ENCODE measurements around the gene CALM3. TPM values are rescaled to one million over a fixed set of nuclear protein-coding genes. Genes with fewer than 3 reads are reported as not detected.
"Not testable (repeated sequence)": the region's sequence is repeated elsewhere in the genome, so short reads cannot be mapped to it uniquely, and the experiment has no call there.

The CALM3 gene
- polyA plus RNA-seq, 1 donor (not counting 4 experiments of a cell fraction or from before 2014, with no cell fraction given): 411 TPM

DNA sequence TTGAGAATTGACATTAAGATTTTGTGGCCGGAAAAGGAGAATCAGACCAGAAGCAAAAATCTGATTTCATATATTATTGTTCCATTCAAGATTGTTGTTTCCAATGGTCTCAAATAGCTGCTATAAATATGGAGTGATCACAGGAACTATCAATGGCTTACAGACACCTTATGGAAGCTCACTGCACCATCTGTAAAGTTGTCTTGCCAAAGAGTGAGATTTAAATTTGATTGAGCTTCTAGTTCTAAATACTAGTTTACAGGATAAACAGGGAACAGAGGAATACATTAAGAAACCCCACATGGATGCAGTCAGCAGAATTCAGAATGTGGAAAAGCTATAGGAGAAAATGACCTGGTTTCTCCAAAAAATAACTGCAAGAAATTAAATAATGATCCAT lies 47.0 kb upstream of the CALM3 start:
- Histone ChIP-seq H3K9ac (ENCODE audit: control insufficient read depth, extremely low read depth, insufficient read depth, low read length) (no peak overlapping the region), H3K4me3 (ENCODE audit: control insufficient read depth in 2 of 3, extremely low read depth in 1 of 3, insufficient read depth in 2 of 3, low read depth in 1 of 3, low read length in 3 of 3) (no peak overlapping the region), H3K9me1 (ENCODE audit: control insufficient read depth, extremely low read depth, insufficient read depth, low read length) (no peaks in the 10 kb centered on the region), H3K27ac (ENCODE audit: control insufficient read depth, insufficient read depth, low read length) (no peak overlapping the region), H4K20me1 (ENCODE audit: control insufficient read depth, extremely low read depth, insufficient read depth, low read length) (no peaks in the 10 kb centered on the region), H3K36me3 (ENCODE audit: control insufficient read depth in 2 of 2, extremely low read depth in 1 of 2, insufficient read depth in 2 of 2, low read length in 2 of 2) (no peaks in the 10 kb centered on the region), H3K27me3 (ENCODE audit: control insufficient read depth, extremely low read depth, insufficient read depth, low read length) (no peaks in the 10 kb centered on the region), H2AFZ (ENCODE audit: control insufficient read depth, low read length) (no peak overlapping the region), H3K79me2 (ENCODE audit: control insufficient read depth, insufficient read depth, low read length) (no peaks in the 10 kb centered on the region), H3K4me1 (ENCODE audit: control insufficient read depth, extremely low read depth, insufficient read depth, low read length) (no peaks in the 10 kb centered on the region), H3K9me3 (ENCODE audit: control insufficient read depth, low read depth, low read length) (peaks cover 2% of the 10 kb centered on the region), H3K4me2 (ENCODE audit: control insufficient read depth, extremely low read depth, insufficient read depth, low read depth, low read length) (no peak overlapping the region)
- TF ChIP-seq EZH2 (IDR thresholded peaks at IDR 0.05; ENCODE audit: low read length) (no peak), CTCF (optimal IDR thresholded peaks at IDR 0.05 in 1 of 3, IDR thresholded peaks at IDR 0.05 in 1 of 3, conservative IDR thresholded peaks at IDR 0.05 in 1 of 3; ENCODE audit: extremely low read depth in 1 of 3, insufficient read depth in 2 of 3, low read length in 3 of 3) (no peak)
- FAIRE-seq (no peak), DNase-seq (ENCODE audit: low read depth, low spot score) (no peak)
- dilution Hi-C loops (cut with MboI; ENCODE audit: extremely low pct_ligation_motif_present, low sequenced_read_pairs): no loop called here

GRCh38 chr19:46555628-46556280 lies 45.4 kb upstream of the CALM3 start:
- Histone ChIP-seq H3K4me2 (ENCODE audit: control insufficient read depth, extremely low read depth, insufficient read depth, low read depth, low read length) (no peak overlapping the region), H3K27ac (ENCODE audit: control insufficient read depth, insufficient read depth, low read length) (no peak overlapping the region), H3K79me2 (ENCODE audit: control insufficient read depth, insufficient read depth, low read length) (no peaks in the 10 kb centered on the region), H2AFZ (ENCODE audit: control insufficient read depth, low read length) (no peak overlapping the region), H3K4me1 (ENCODE audit: control insufficient read depth, extremely low read depth, insufficient read depth, low read length) (no peaks in the 10 kb centered on the region), H3K9me3 (ENCODE audit: control insufficient read depth, low read depth, low read length) (no peaks in the 10 kb centered on the region), H3K4me3 (ENCODE audit: control insufficient read depth in 2 of 3, extremely low read depth in 1 of 3, insufficient read depth in 2 of 3, low read depth in 1 of 3, low read length in 3 of 3) (no peak overlapping the region), H3K9me1 (ENCODE audit: control insufficient read depth, extremely low read depth, insufficient read depth, low read length) (no peaks in the 10 kb centered on the region), H3K27me3 (ENCODE audit: control insufficient read depth, extremely low read depth, insufficient read depth, low read length) (no peaks in the 10 kb centered on the region), H4K20me1 (ENCODE audit: control insufficient read depth, extremely low read depth, insufficient read depth, low read length) (no peaks in the 10 kb centered on the region), H3K36me3 (ENCODE audit: control insufficient read depth in 2 of 2, extremely low read depth in 1 of 2, insufficient read depth in 2 of 2, low read length in 2 of 2) (no peaks in the 10 kb centered on the region), H3K9ac (ENCODE audit: control insufficient read depth, extremely low read depth, insufficient read depth, low read length) (no peak overlapping the region)
- dilution Hi-C loops (cut with MboI; ENCODE audit: extremely low pct_ligation_motif_present, low sequenced_read_pairs): no loop called here
- FAIRE-seq (no peak), DNase-seq (ENCODE audit: low read depth, low spot score) (no peak)
- TF ChIP-seq EZH2 (IDR thresholded peaks at IDR 0.05; ENCODE audit: low read length): no peak

GRCh38 chr19:46556471-46556870 lies 44.7 kb upstream of the CALM3 start:
- H3K4me3 ChIP-seq (ENCODE audit: control insufficient read depth in 2 of 3, extremely low read depth in 1 of 3, insufficient read depth in 2 of 3, low read depth in 1 of 3, low read length in 3 of 3); H3K4me1 ChIP-seq (ENCODE audit: control insufficient read depth, extremely low read depth, insufficient read depth, low read length); DNase-seq (ENCODE audit: low read depth, low spot score); H3K36me3 ChIP-seq (ENCODE audit: control insufficient read depth in 2 of 2, extremely low read depth in 1 of 2, insufficient read depth in 2 of 2, low read length in 2 of 2); H3K4me2 ChIP-seq (ENCODE audit: control insufficient read depth, extremely low read depth, insufficient read depth, low read depth, low read length); H4K20me1 ChIP-seq (ENCODE audit: control insufficient read depth, extremely low read depth, insufficient read depth, low read length); FAIRE-seq; H3K27ac ChIP-seq (ENCODE audit: control insufficient read depth, insufficient read depth, low read length); H3K9me1 ChIP-seq (ENCODE audit: control insufficient read depth, extremely low read depth, insufficient read depth, low read length); H3K9ac ChIP-seq (ENCODE audit: control insufficient read depth, extremely low read depth, insufficient read depth, low read length); H2AFZ ChIP-seq (ENCODE audit: control insufficient read depth, low read length); dilution Hi-C loops (cut with MboI; ENCODE audit: extremely low pct_ligation_motif_present, low sequenced_read_pairs); H3K9me3 ChIP-seq (ENCODE audit: control insufficient read depth, low read depth, low read length); H3K27me3 ChIP-seq (ENCODE audit: control insufficient read depth, extremely low read depth, insufficient read depth, low read length); H3K79me2 ChIP-seq (ENCODE audit: control insufficient read depth, insufficient read depth, low read length): not testable (repeated sequence)
